CD14-positive monocyte (primary cell): ENCODE data around the gene CTDSPL. TPM values are rescaled to one million over a fixed set of nuclear protein-coding genes. Genes with fewer than 3 reads are reported as not detected.

Experiments used
- DNase-seq, 3 donors: peaks; one replicate each; pipeline ENCODE4 v3.0.0-alpha.2; 2011 to 2022
- H2AFZ ChIP-seq: 2 replicates; pipeline ENCODE4 v1.6.0; 2012; ENCODE audit warnings: mild to moderate bottlenecking, low read depth, low read length, inconsistent platforms; ENCODE audit not compliant: insufficient read depth, poor library complexity, severe bottlenecking
- H3K27ac ChIP-seq, 2 donors: 1 replicate in 1 of 2; 2 replicates in 1 of 2; pipeline ENCODE4 v1.5.1; 2012 to 2013; ENCODE audit warnings: low read length in 2 of 2, control low read depth in 1 of 2, inconsistent platforms in 1 of 2, low read depth in 1 of 2, mild to moderate bottlenecking in 1 of 2
- H3K27me3 ChIP-seq, 2 donors: one replicate each; pipeline versions ENCODE4 v1.6.0 to v1.6.1; 2011 to 2013; ENCODE audit warnings: low read length in 2 of 2; ENCODE audit not compliant: control insufficient read depth in 2 of 2, insufficient read depth in 2 of 2
- H3K36me3 ChIP-seq, 2 donors: replicated peaks in 1 of 2; 1 replicate in 1 of 2; 2 replicates in 1 of 2; pipeline versions ENCODE4 v1.5.1 to v1.6.1; 2012 to 2013; ENCODE audit warnings: low read length in 2 of 2, control low read depth in 1 of 2, inconsistent platforms in 1 of 2, mild to moderate bottlenecking in 1 of 2; ENCODE audit not compliant: insufficient read depth in 2 of 2, control insufficient read depth in 1 of 2
- H3K4me1 ChIP-seq, 2 donors: 1 replicate in 1 of 2; 2 replicates in 1 of 2; pipeline versions ENCODE4 v1.5.1 to v1.6.1; 2012 to 2013; ENCODE audit warnings: low read length in 2 of 2, control low read depth in 1 of 2, inconsistent platforms in 1 of 2, mild to moderate bottlenecking in 1 of 2, moderate library complexity in 1 of 2; ENCODE audit not compliant: insufficient read depth in 2 of 2, control insufficient read depth in 1 of 2
- H3K4me2 ChIP-seq: replicated peaks from 2 replicates; pipeline ENCODE3; 2012; ENCODE audit warnings: low read length, moderate library complexity, mild to moderate bottlenecking; ENCODE audit not compliant: poor library complexity, severe bottlenecking; ENCODE audit errors: extremely low read depth
- H3K4me3 ChIP-seq, 3 experiments: fragments of 200-600 bp in 1 of 3; sonication (generic) in 1 of 3; replicated peaks in 1 of 3; 1 replicate in 2 of 3; 2 replicates in 1 of 3; pipeline ENCODE4 v1.5.1; 2011 to 2013; ENCODE audit warnings: low read length in 3 of 3, mild to moderate bottlenecking in 3 of 3, control low read depth in 2 of 3, low read depth in 2 of 3, inconsistent platforms in 1 of 3, moderate library complexity in 1 of 3
- H3K79me2 ChIP-seq: 2 replicates; pipeline ENCODE4 v1.6.0; 2012; ENCODE audit warnings: mild to moderate bottlenecking, control low read depth, inconsistent platforms, low read length, moderate library complexity; ENCODE audit not compliant: insufficient read depth
- H3K9ac ChIP-seq: 2 replicates; pipeline ENCODE4 v1.6.0; 2017; ENCODE audit warnings: low read length, mild to moderate bottlenecking; ENCODE audit not compliant: insufficient read depth, poor library complexity, severe bottlenecking
- H3K9me3 ChIP-seq, 2 donors: replicated peaks in 1 of 2; 1 replicate in 1 of 2; 2 replicates in 1 of 2; pipeline versions ENCODE4 v1.5.1 to v1.6.1; 2012 to 2013; ENCODE audit warnings: low read length in 2 of 2, control low read depth in 1 of 2; ENCODE audit not compliant: control insufficient read depth in 1 of 2, insufficient read depth in 1 of 2
- H4K20me1 ChIP-seq: 2 replicates; pipeline ENCODE4 v1.6.0; 2012; ENCODE audit warnings: mild to moderate bottlenecking, low read length, control low read depth, moderate library complexity; ENCODE audit not compliant: insufficient read depth
- H3K27ac Mint-ChIP-seq, 7 donors: one replicate each; pipeline ENCODE4 v1.8.0; 2020; ENCODE audit warnings: mild to moderate bottlenecking in 7 of 7, mixed read lengths in 7 of 7, moderate library complexity in 6 of 7, inconsistent platforms in 2 of 7
- H3K27me3 Mint-ChIP-seq, 3 donors: one replicate each; pipeline ENCODE4 v1.8.0; 2021 to 2022; ENCODE audit warnings: low read depth in 3 of 3, mild to moderate bottlenecking in 3 of 3, mixed read lengths in 3 of 3, moderate library complexity in 3 of 3, inconsistent platforms in 1 of 3
- H3K36me3 Mint-ChIP-seq, 2 donors: one replicate each; pipeline ENCODE4 v1.8.0; 2020; ENCODE audit warnings: mixed read lengths in 2 of 2, inconsistent platforms in 1 of 2, mild to moderate bottlenecking in 1 of 2
- H3K4me1 Mint-ChIP-seq: one replicate; pipeline ENCODE4 v1.8.0; 2020; ENCODE audit warnings: mild to moderate bottlenecking, mixed read lengths
- H3K4me3 Mint-ChIP-seq, 2 donors: one replicate each; pipeline ENCODE4 v1.8.0; 2020; ENCODE audit warnings: mild to moderate bottlenecking in 2 of 2, mixed read lengths in 2 of 2, moderate library complexity in 1 of 2
- H3K9me3 Mint-ChIP-seq, 7 donors: one replicate each; pipeline ENCODE4 v1.8.0; 2020 to 2022; ENCODE audit warnings: mixed read lengths in 7 of 7, mild to moderate bottlenecking in 6 of 7, moderate library complexity in 6 of 7, inconsistent platforms in 2 of 7
- CTCF ChIP-seq: fragments of 200-600 bp; IDR thresholded peaks from one replicate; pipeline ENCODE4 v1.8.0; 2022; ENCODE audit warnings: antibody characterized with exemption, mild to moderate bottlenecking
- WGBS: methylation state at CpG from one replicate; pipeline ENCODE4 v1.1.5; 2013; ENCODE audit warnings: missing lambda C conversion rate; ENCODE audit not compliant: insufficient coverage; 5-methylcytosine and 5-hydroxymethylcytosine counted together
- intact Hi-C, 2 donors: fragments of 100-400 bp; cut with micrococcal nuclease; formaldehyde crosslinking; loops; one replicate each; pipeline versions ENCODE4 v1.15.0 to v1.15.1; 2023
- polyA plus RNA-seq, 3 donors: library from polyadenylated mRNA; depleted of rRNA in 1 of 3; unstranded in 2 of 3; stranded (reverse) in 1 of 3; fragments of 300-500 nt in 2 of 3; fragments of >200 nt in 1 of 3; fragmentation: Illumina TruSeq in 2 of 3; gene quantifications; 1 replicate in 2 of 3; 2 replicates in 1 of 3; pipeline ENCODE4 v1.2.3, GENCODE V29; 2012 to 2021

Gene CTDSPL
- polyA plus RNA-seq, 3 donors = 0.15 to 0.69 (median 0.33) TPM

- TF ChIP-seq CTCF = no peak
- H3K4me1 ChIP-seq = peaks cover 8 to 11% of the 10 kb centered on the region in 2 donors
- no peak overlapping the region for H3K4me3 ChIP-seq
- no peaks in the 10 kb centered on the region for H4K20me1 ChIP-seq
- H3K36me3 Mint-ChIP-seq = no peaks in the 10 kb centered on the region
- H3K27ac Mint-ChIP-seq = peak overlapping the region in 1 of 7 donors; percentile 40
- H3K9ac ChIP-seq = no peak overlapping the region
- H3K27me3 Mint-ChIP-seq = no peaks in the 10 kb centered on the region
- no peaks in the 10 kb centered on the region for H3K79me2 ChIP-seq
- intact Hi-C loops = no loop called here
- no peak for DNase-seq
- no CpG with 5 or more reads among the region's 4 CpGs for WGBS
- H2AFZ ChIP-seq = peak overlapping the region; percentile 33
- no peak overlapping the region for H3K27ac ChIP-seq
- no peak overlapping the region for H3K4me2 ChIP-seq
- peaks cover 25% of the 10 kb centered on the region for H3K4me1 Mint-ChIP-seq
- no peak overlapping the region for H3K4me3 Mint-ChIP-seq
- peaks cover 0 to 2% (median 0%) of the 10 kb centered on the region in 7 donors for H3K9me3 Mint-ChIP-seq
- H3K36me3 ChIP-seq = no peaks in the 10 kb centered on the region
- no peaks in the 10 kb centered on the region for H3K27me3 ChIP-seq
- H3K9me3 ChIP-seq = no peaks in the 10 kb centered on the region
Observed at GRCh38 chr3:37910671-37911400, 49.2 kb downstream of the CTDSPL start.

GRCh38 chr3:37912052-37912733 lies 50.5 kb downstream of the CTDSPL start:
- H3K79me2 ChIP-seq = no peaks in the 10 kb centered on the region
- H2AFZ ChIP-seq = no peak overlapping the region
- peaks cover 8 to 11% of the 10 kb centered on the region in 2 donors for H3K4me1 ChIP-seq
- Mint-ChIP-seq H3K36me3 (no peaks in the 10 kb centered on the region), H3K27ac (peak overlapping the region in 1 of 7 donors; percentile 53), H3K9me3 (peaks cover 0 to 2% (median 0%) of the 10 kb centered on the region in 7 donors), H3K4me3 (no peak overlapping the region), H3K27me3 (no peaks in the 10 kb centered on the region), H3K4me1 (peaks cover 17% of the 10 kb centered on the region)
- no peak overlapping the region for H3K4me3 ChIP-seq
- H3K9me3 ChIP-seq = no peaks in the 10 kb centered on the region
- H3K36me3 ChIP-seq = no peaks in the 10 kb centered on the region
- no peak overlapping the region for H3K9ac ChIP-seq
- no peak overlapping the region for H3K4me2 ChIP-seq
- WGBS = 23% methylated on average over 5 of the region's 9 CpGs
- no peak for DNase-seq
- intact Hi-C loops = no loop called here
- no peak for TF ChIP-seq CTCF
- H3K27ac ChIP-seq = no peak overlapping the region
- no peaks in the 10 kb centered on the region for H4K20me1 ChIP-seq
- no peaks in the 10 kb centered on the region for H3K27me3 ChIP-seq
